ENCODE data around the gene TSPAN9.

GRCh38 chr12:3116106-3116844, 39.1 kb downstream of the TSPAN9 start:
- TF ChIP-seq POLR2A (IDR thresholded peaks at IDR 0.05) (no peak), EP300 (IDR thresholded peaks at IDR 0.05) (no peak)

Measured in tibial nerve (tissue), 3 donors.